ENCODE measurements around the gene CNTNAP2.

GRCh38 chr7:147659036-147659995 is 1542.7 kb downstream of the CNTNAP2 start:
- TF ChIP-seq HDGF (IDR thresholded peaks at IDR 0.05; ENCODE audit: borderline replicate concordance) (no peak), FOXA1 (IDR thresholded peaks at IDR 0.05) (no peak)
